NCI-H1436 (cell line): ENCODE measurements around the gene RIPK3.

Experiments used
- DNase-seq: peaks from one replicate; lab custom pipeline; 2025; lab: John Stamatoyannopoulos, UW

Gene RIPK3

GRCh38 chr14:24304019-24304387, 35.8 kb downstream of the RIPK3 start:
- no peak for DNase-seq

- no peak for DNase-seq
Observed at GRCh38 chr14:24300326-24300980, 39.3 kb downstream of the RIPK3 start.

- DNase-seq = peak; percentile 85
Observed at GRCh38 chr14:24299255-24300191, 40.3 kb downstream of the RIPK3 start, which contains the start of the genes DHRS1 and NOP9. DHRS1 (minus strand) TSS chr14:24299780; CDS start chr14:24299106, 674 bp downstream. NOP9 (plus strand) TSS chr14:24299850; CDS start chr14:24299955, 105 bp downstream.

GRCh38 chr14:24298892-24299254, 40.9 kb downstream of the RIPK3 start:
- DNase-seq = no peak

- DNase-seq = no peak
Observed at GRCh38 chr14:24297190-24297964, 42.4 kb downstream of the RIPK3 start.

GRCh38 chr14:24296341-24297157, 43.2 kb downstream of the RIPK3 start:
- DNase-seq = peak; percentile 39

GRCh38 chr14:24293525-24293924, 46.3 kb downstream of the RIPK3 start:
- DNase-seq = no peak

- no peak for DNase-seq
Observed at GRCh38 chr14:24292118-24292807, 47.5 kb downstream of the RIPK3 start.

- no peak for DNase-seq
Observed at GRCh38 chr14:24291446-24292117, 48.2 kb downstream of the RIPK3 start.

GRCh38 chr14:24290746-24291145, 49.0 kb downstream of the RIPK3 start:
- no peak for DNase-seq

- no peak for DNase-seq
Observed at GRCh38 chr14:24289649-24290280, 50.0 kb downstream of the RIPK3 start.

- no peak for DNase-seq
Observed at GRCh38 chr14:24286996-24287395, 52.8 kb downstream of the RIPK3 start.
